Measurements from ENCODE around the gene CATSPERE.
"Not testable (repeated sequence)": the region's sequence is repeated elsewhere in the genome, so short reads cannot be mapped to it uniquely, and the experiment has no call there.

CATSPERE gene

DNA sequence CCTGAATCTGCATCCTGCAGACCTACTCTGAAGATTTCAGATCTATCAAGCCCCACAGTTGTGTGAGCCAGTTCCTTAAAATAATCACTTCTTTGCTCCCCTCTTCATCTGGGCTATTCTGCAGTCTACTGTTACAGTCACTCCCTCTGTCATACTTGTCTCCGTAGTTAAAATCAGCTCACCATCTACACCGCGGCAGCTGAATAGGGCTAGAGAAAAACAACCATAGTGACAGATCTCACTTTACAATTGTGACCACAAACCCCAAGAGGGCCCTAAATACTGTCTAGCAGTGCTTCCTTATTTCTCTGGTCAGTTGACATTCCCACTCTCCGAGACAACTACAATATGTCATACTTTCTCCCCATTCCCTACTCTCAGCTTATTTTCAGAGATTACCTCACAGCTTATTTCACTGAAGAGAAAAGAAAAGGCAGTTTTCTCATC, 204.7 kb downstream of the CATSPERE start:
- H3K4me2 ChIP-seq (ENCODE audit: low read length) = peak overlapping the region; percentile 66
- no peaks in the 10 kb centered on the region for H3F3A ChIP-seq (ENCODE audit: insufficient read depth, low read length)
- TF ChIP-seq, protein P1, sequence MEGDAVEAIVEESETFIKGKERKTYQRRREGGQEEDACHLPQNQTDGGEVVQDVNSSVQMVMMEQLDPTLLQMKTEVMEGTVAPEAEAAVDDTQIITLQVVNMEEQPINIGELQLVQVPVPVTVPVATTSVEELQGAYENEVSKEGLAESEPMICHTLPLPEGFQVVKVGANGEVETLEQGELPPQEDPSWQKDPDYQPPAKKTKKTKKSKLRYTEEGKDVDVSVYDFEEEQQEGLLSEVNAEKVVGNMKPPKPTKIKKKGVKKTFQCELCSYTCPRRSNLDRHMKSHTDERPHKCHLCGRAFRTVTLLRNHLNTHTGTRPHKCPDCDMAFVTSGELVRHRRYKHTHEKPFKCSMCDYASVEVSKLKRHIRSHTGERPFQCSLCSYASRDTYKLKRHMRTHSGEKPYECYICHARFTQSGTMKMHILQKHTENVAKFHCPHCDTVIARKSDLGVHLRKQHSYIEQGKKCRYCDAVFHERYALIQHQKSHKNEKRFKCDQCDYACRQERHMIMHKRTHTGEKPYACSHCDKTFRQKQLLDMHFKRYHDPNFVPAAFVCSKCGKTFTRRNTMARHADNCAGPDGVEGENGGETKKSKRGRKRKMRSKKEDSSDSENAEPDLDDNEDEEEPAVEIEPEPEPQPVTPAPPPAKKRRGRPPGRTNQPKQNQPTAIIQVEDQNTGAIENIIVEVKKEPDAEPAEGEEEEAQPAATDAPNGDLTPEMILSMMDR (IDR thresholded peaks at IDR 0.05; ENCODE audit: low read length) = no peak
- TF ChIP-seq EZH2 (IDR thresholded peaks at IDR 0.05; ENCODE audit: borderline replicate concordance, low read length) = no peak
- peak overlapping the region; percentile 48 for H3K4me3 ChIP-seq (ENCODE audit: low read depth, low read length, poor library complexity, severe bottlenecking)
- H3K9me2 ChIP-seq (ENCODE audit: low read depth, low read length) = no peaks in the 10 kb centered on the region
- peaks cover 21% of the 10 kb centered on the region for H3K36me3 ChIP-seq (ENCODE audit: insufficient read depth, low read length)
- peak overlapping the region; percentile 89 for H3K27ac ChIP-seq (ENCODE audit: low read depth, low read length, poor library complexity, severe bottlenecking)
- no peak overlapping the region for H2AFZ ChIP-seq (ENCODE audit: low read length)
- H3K4me1 ChIP-seq (ENCODE audit: insufficient read depth, low read length, severe bottlenecking) = peaks cover 52% of the 10 kb centered on the region
- H3K9ac ChIP-seq (ENCODE audit: low read length) = peak overlapping the region; percentile 61
- no peaks in the 10 kb centered on the region for H4K20me1 ChIP-seq (ENCODE audit: insufficient read depth, low read length)
- peaks cover 83% of the 10 kb centered on the region for H3K79me2 ChIP-seq (ENCODE audit: insufficient read depth, low read length)
- H3K9me3 ChIP-seq (ENCODE audit: low read length) = 0 out of 2 replicates have a peak, but pooled peaks cover 3% of the 10 kb centered on the region
- no peaks in the 10 kb centered on the region for H3K27me3 ChIP-seq (ENCODE audit: insufficient read depth, low read length)

DNA sequence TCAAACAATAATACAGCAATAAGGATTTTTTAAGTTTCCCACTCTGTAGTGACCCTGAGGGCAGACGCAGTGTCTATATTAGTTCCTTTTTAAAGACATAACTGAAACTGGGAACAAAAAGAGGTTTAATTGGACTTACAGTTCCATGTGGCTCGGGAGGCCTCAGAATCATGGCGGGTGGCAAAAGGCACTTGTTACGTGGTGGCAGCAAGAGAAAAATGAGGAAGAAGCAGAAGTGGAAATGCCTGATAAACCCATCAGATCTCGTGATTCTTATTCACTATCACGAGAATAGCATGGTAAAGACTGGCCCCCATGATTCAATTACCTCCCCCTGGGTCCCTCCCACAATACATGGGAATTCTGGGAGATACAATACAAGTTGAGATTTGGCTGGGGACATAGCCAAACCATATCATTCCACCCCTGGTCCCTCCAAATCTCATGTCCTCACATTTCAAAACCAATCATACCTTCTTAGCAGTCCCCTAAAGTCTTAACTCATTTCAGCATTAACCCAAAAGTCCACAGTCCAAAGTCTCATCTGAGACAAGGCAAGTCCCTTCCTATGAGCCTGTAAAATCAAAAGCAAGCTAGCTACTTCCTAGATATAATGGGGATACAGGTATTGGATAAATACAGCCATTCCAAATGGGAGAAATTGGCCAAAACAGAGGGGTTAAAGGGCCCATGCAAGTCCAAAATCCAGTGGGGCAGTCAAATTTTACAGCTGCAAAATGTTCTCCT, 205.8 kb downstream of the CATSPERE start:
- H3K36me3 ChIP-seq (ENCODE audit: insufficient read depth, low read length) = peaks cover 25% of the 10 kb centered on the region
- H3F3A ChIP-seq (ENCODE audit: insufficient read depth, low read length); H3K27me3 ChIP-seq (ENCODE audit: insufficient read depth, low read length); H2AFZ ChIP-seq (ENCODE audit: low read length); H3K9me3 ChIP-seq (ENCODE audit: low read length); H4K20me1 ChIP-seq (ENCODE audit: insufficient read depth, low read length); H3K9me2 ChIP-seq (ENCODE audit: low read depth, low read length): not testable (repeated sequence)
- H3K9ac ChIP-seq (ENCODE audit: low read length) = peak overlapping the region; percentile 61; the same call in 1 of the 2 replicates
- peaks cover 52% of the 10 kb centered on the region for H3K4me1 ChIP-seq (ENCODE audit: insufficient read depth, low read length, severe bottlenecking)
- peak overlapping the region; percentile 89 for H3K27ac ChIP-seq (ENCODE audit: low read depth, low read length, poor library complexity, severe bottlenecking)
- H3K4me2 ChIP-seq (ENCODE audit: low read length) = peak overlapping the region; percentile 66; the same call in 1 of the 2 replicates
- peak overlapping the region; percentile 48 for H3K4me3 ChIP-seq (ENCODE audit: low read depth, low read length, poor library complexity, severe bottlenecking)
- H3K79me2 ChIP-seq (ENCODE audit: insufficient read depth, low read length) = peaks cover 89% of the 10 kb centered on the region

DNA sequence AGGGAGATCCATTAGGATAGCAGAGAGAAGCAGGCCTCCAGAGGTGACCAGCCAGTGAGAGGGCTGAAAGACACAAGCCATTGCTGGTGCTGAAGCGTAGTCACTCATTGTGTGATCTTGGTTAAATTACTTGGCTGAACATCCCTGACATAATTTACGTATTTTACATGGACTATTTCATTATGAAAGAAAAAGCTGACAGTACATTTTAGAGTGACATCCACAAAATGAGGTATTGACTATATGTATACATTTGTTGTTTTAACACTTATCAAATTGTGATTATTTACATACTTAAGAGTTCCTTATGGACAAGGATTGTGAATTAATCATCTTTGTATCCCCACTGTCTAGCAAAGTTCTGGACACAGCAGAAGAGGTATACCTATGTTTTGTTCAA, 206.7 kb downstream of the CATSPERE start:
- Histone ChIP-seq H3K9me3 (ENCODE audit: low read length) (no peaks in the 10 kb centered on the region), H3K79me2 (ENCODE audit: insufficient read depth, low read length) (peaks cover 90% of the 10 kb centered on the region), H3K4me3 (ENCODE audit: low read depth, low read length, poor library complexity, severe bottlenecking) (no peak overlapping the region), H3K27ac (ENCODE audit: low read depth, low read length, poor library complexity, severe bottlenecking) (peak overlapping the region; percentile 21), H3K9ac (ENCODE audit: low read length) (no peak overlapping the region), H4K20me1 (ENCODE audit: insufficient read depth, low read length) (no peaks in the 10 kb centered on the region), H2AFZ (ENCODE audit: low read length) (no peak overlapping the region), H3K4me2 (ENCODE audit: low read length) (no peak overlapping the region), H3F3A (ENCODE audit: insufficient read depth, low read length) (no peaks in the 10 kb centered on the region), H3K27me3 (ENCODE audit: insufficient read depth, low read length) (no peaks in the 10 kb centered on the region), H3K4me1 (ENCODE audit: insufficient read depth, low read length, severe bottlenecking) (peaks cover 43% of the 10 kb centered on the region), H3K9me2 (ENCODE audit: low read depth, low read length) (no peaks in the 10 kb centered on the region), H3K36me3 (ENCODE audit: insufficient read depth, low read length) (peaks cover 34% of the 10 kb centered on the region)
- no peak for TF ChIP-seq EZH2 (IDR thresholded peaks at IDR 0.05; ENCODE audit: borderline replicate concordance, low read length)

DNA sequence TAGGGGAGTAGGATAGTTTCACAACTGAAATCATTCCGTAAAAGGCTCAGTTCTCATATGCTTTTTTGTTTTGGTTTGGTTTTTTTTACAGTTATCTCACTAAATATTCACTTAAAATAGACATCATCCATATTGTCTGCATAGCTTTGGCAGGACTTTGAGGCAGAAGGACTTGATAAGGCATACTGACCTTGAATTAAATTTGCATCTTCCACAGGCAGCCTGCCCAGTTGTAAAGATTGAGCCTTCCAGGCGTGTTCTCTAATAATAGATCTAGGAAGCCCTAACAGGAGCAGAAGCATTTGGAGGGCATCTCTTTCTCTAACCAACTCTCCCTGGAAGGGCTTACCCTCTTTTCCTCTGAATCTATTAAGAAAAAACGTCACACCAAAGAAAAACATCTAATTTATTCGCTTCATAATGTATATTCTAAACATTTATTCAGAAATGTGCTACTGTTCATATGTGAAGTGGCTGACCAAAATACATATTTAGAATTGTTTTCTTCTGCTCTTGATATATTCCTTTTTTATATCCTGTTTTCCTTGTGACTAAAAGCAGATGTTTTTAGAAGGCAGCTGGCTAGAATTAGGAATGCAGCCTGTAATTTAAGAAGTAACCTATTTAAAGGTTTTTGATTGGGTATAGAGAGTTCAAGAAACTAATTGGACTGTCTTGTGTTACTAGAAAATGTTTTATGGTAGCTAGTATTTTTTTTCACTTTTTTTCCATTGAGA, 212.0 kb downstream of the CATSPERE start:
- Histone ChIP-seq H3F3A (ENCODE audit: insufficient read depth, low read length) (no peaks in the 10 kb centered on the region), H4K20me1 (ENCODE audit: insufficient read depth, low read length) (no peaks in the 10 kb centered on the region), H3K4me2 (ENCODE audit: low read length) (no peak overlapping the region), H3K9ac (ENCODE audit: low read length) (no peak overlapping the region), H3K9me2 (ENCODE audit: low read depth, low read length) (no peaks in the 10 kb centered on the region), H3K4me1 (ENCODE audit: insufficient read depth, low read length, severe bottlenecking) (no peaks in the 10 kb centered on the region), H3K79me2 (ENCODE audit: insufficient read depth, low read length) (peaks cover 92% of the 10 kb centered on the region), H3K27ac (ENCODE audit: low read depth, low read length, poor library complexity, severe bottlenecking) (no peak overlapping the region), H3K27me3 (ENCODE audit: insufficient read depth, low read length) (no peaks in the 10 kb centered on the region), H3K4me3 (ENCODE audit: low read depth, low read length, poor library complexity, severe bottlenecking) (no peak overlapping the region), H3K9me3 (ENCODE audit: low read length) (no peaks in the 10 kb centered on the region), H3K36me3 (ENCODE audit: insufficient read depth, low read length) (peaks cover 58% of the 10 kb centered on the region), H2AFZ (ENCODE audit: low read length) (no peak overlapping the region)
- TF ChIP-seq, protein P1 (IDR thresholded peaks at IDR 0.05; ENCODE audit: low read length) = no peak

All from OCI-LY1 (cell line).